ENCODE results near the gene FOSB. TPM values are rescaled to one million over a fixed set of nuclear protein-coding genes. Genes with fewer than 3 reads are reported as not detected.

FOSB gene
- total and polyA plus RNA-seq, 5 donors from 2014 or later = 5.2 to 731 (median 11.3) TPM

DNA sequence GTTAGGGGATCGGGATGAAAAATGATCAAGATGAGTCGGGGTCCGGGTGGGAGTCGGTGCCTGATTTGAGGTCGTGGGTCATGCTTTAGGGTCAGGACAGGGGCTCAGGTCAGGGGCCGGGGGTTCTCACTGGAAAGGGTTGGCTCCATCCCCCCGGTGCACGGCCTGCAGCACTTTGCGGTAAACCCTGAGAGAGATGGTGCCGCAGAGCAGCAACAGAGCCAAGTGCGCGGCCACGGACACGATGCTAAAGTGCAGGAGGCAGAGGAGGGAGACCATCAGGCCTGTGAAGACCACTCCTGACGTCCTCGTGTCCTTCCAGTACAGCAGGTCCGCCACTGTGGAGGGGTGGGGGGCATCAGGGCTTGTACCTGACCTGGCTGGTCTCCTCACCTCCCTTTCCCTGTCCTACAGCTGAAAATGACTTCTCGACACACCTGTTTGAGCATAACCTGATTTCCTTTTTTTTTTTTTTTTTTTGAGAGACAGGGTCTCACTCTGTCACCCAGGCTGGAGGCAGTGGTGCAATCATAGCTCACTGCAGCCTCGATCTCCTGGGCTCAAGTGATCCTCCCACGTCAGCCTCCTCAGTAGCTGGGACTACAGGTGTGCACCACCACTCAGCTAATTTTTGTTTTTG lies 21.5 kb downstream of the FOSB start:
- Histone ChIP-seq H3K9me3 (ENCODE audit: control insufficient read depth in 2 of 2, low read length in 2 of 2) (no peaks in the 10 kb centered on the region), H3K4me3 (ENCODE audit: low read depth, low read length) (no peak overlapping the region), H3K27me3 (ENCODE audit: control insufficient read depth, insufficient read depth, low read length) (no peaks in the 10 kb centered on the region), H3K36me3 (ENCODE audit: control insufficient read depth, insufficient read depth, low read length) (no peaks in the 10 kb centered on the region), H3K4me1 (ENCODE audit: control insufficient read depth, insufficient read depth, low read length, poor library complexity, severe bottlenecking) (peaks cover 16% of the 10 kb centered on the region), H3K27ac (ENCODE audit: insufficient read depth, low read length, poor library complexity, severe bottlenecking) (no peak overlapping the region)
- H3K4me1 Mint-ChIP-seq = peaks cover 0 to 27% (median 15%) of the 10 kb centered on the region in 4 donors
- peaks cover 0 to 2% (median 0%) of the 10 kb centered on the region in 7 donors for H3K9me3 Mint-ChIP-seq
- ATAC-seq (ENCODE audit: low read depth in 2 of 2) (no peak), DNase-seq (no peak)
- peak overlapping the region in 1 of 4 donors; percentile 52 for H3K4me3 Mint-ChIP-seq
- H3K36me3 Mint-ChIP-seq = no peaks in the 10 kb centered on the region
- H3K27me3 Mint-ChIP-seq = peaks cover 27% of the 10 kb centered on the region
- H3K27ac Mint-ChIP-seq = no peak overlapping the region

GRCh38 chr19:45492137-45492626 lies 24.4 kb downstream of the FOSB start:
- no peak overlapping the region for H3K4me3 ChIP-seq (ENCODE audit: low read depth, low read length)
- peaks cover 0 to 2% (median 0%) of the 10 kb centered on the region in 7 donors for H3K9me3 Mint-ChIP-seq
- H3K4me1 ChIP-seq (ENCODE audit: control insufficient read depth, insufficient read depth, low read length, poor library complexity, severe bottlenecking) = peaks cover 21% of the 10 kb centered on the region
- H3K36me3 ChIP-seq (ENCODE audit: control insufficient read depth, insufficient read depth, low read length) = no peaks in the 10 kb centered on the region
- no peak overlapping the region for H3K27ac ChIP-seq (ENCODE audit: insufficient read depth, low read length, poor library complexity, severe bottlenecking)
- H3K36me3 Mint-ChIP-seq = no peaks in the 10 kb centered on the region
- H3K27me3 ChIP-seq (ENCODE audit: control insufficient read depth, insufficient read depth, low read length) = peaks cover 12% of the 10 kb centered on the region
- H3K4me1 Mint-ChIP-seq = peaks cover 4 to 30% (median 17%) of the 10 kb centered on the region in 4 donors
- ATAC-seq (ENCODE audit: low read depth in 2 of 2) = no peak
- DNase-seq = no peak
- H3K27ac Mint-ChIP-seq = no peak overlapping the region
- peaks cover 35% of the 10 kb centered on the region for H3K27me3 Mint-ChIP-seq
- no peaks in the 10 kb centered on the region for H3K9me3 ChIP-seq (ENCODE audit: control insufficient read depth in 2 of 2, low read length in 2 of 2)
- H3K4me3 Mint-ChIP-seq = peak overlapping the region in 2 of 4 donors; percentile 15 to 54

GRCh38 chr19:45492627-45493470 lies 25.1 kb downstream of the FOSB start:
- Mint-ChIP-seq H3K36me3 (no peaks in the 10 kb centered on the region), H3K9me3 (peaks cover 0 to 2% (median 0%) of the 10 kb centered on the region in 7 donors), H3K27ac (no peak overlapping the region), H3K4me3 (peak overlapping the region in 2 of 4 donors; percentile 15 to 88), H3K4me1 (peaks cover 6 to 37% (median 22%) of the 10 kb centered on the region in 4 donors), H3K27me3 (peaks cover 39% of the 10 kb centered on the region)
- Histone ChIP-seq H3K4me3 (ENCODE audit: low read depth, low read length) (no peak overlapping the region), H3K36me3 (ENCODE audit: control insufficient read depth, insufficient read depth, low read length) (no peaks in the 10 kb centered on the region), H3K4me1 (ENCODE audit: control insufficient read depth, insufficient read depth, low read length, poor library complexity, severe bottlenecking) (peaks cover 26% of the 10 kb centered on the region), H3K27me3 (ENCODE audit: control insufficient read depth, insufficient read depth, low read length) (peaks cover 12% of the 10 kb centered on the region), H3K9me3 (ENCODE audit: control insufficient read depth in 2 of 2, low read length in 2 of 2) (no peaks in the 10 kb centered on the region), H3K27ac (ENCODE audit: insufficient read depth, low read length, poor library complexity, severe bottlenecking) (no peak overlapping the region)
- ATAC-seq (ENCODE audit: low read depth in 2 of 2) = no peak
- DNase-seq = no peak

DNA sequence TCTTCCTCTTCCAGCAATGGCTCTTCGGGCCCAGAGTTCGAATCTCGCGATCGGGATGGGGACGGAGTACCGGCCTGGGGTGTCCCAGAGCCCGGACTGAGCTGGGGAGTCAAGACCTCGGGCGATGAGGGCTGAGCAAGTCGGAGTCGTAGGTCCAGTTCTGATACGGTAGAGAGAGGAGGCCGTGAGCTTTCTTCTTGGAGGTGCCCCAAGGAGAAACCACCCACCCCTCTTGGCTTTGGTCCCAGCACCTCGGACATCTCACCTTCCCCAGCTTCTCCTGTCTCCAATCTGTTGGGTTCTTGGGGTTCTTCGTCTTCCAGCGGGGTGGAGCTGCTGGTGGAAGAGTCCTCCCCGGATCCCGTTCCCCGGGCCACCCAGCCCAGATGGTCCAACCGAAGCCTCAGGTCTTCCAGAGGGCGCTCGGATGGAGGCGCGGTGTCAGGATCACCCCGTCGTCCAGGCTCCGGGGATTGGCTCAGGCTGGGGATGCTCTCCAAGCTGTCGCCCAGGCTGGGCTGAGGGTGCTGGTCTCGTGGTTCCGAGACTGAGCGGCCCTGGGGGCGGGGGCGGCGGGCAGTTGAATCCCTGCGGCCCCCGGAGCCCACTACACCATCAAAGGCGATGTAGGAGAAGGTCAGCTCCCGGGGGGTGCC lies 26.6 kb downstream of the FOSB start:
- no peak overlapping the region for H3K27ac ChIP-seq (ENCODE audit: insufficient read depth, low read length, poor library complexity, severe bottlenecking)
- Mint-ChIP-seq H3K9me3 (peaks cover 0 to 2% (median 0%) of the 10 kb centered on the region in 7 donors), H3K27ac (no peak overlapping the region), H3K27me3 (peaks cover 46% of the 10 kb centered on the region), H3K4me3 (no peak overlapping the region), H3K36me3 (peaks cover 2% of the 10 kb centered on the region), H3K4me1 (peaks cover 11 to 47% (median 30%) of the 10 kb centered on the region in 4 donors)
- DNase-seq = no peak
- H3K27me3 ChIP-seq (ENCODE audit: control insufficient read depth, insufficient read depth, low read length) = peaks cover 12% of the 10 kb centered on the region
- H3K36me3 ChIP-seq (ENCODE audit: control insufficient read depth, insufficient read depth, low read length) = no peaks in the 10 kb centered on the region
- peaks cover 42% of the 10 kb centered on the region for H3K4me1 ChIP-seq (ENCODE audit: control insufficient read depth, insufficient read depth, low read length, poor library complexity, severe bottlenecking)
- no peak for ATAC-seq (ENCODE audit: low read depth in 2 of 2)
- no peak overlapping the region for H3K4me3 ChIP-seq (ENCODE audit: low read depth, low read length)
- no peaks in the 10 kb centered on the region for H3K9me3 ChIP-seq (ENCODE audit: control insufficient read depth in 2 of 2, low read length in 2 of 2)

DNA sequence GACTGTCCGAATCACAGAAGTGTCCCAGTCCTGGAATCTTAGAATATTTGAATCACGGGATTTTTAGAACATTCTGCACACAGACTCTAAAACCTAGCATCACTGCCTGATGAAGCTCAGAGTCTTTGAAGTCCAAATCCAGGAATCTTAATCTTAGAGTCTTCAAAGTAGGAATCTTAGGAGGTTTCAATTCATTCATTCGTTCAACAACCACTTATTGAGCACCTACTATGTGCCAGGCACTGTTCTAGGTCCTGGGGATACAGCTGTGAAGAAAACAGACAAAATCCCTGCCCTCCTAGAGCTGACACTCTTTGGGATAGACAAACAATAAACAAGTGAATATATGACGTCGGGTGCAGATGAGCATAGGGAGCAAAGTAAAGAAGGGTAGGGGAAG lies 27.4 kb downstream of the FOSB start:
- H3K36me3 Mint-ChIP-seq = peaks cover 3% of the 10 kb centered on the region
- Histone ChIP-seq H3K4me1 (ENCODE audit: control insufficient read depth, insufficient read depth, low read length, poor library complexity, severe bottlenecking) (peaks cover 47% of the 10 kb centered on the region), H3K27ac (ENCODE audit: insufficient read depth, low read length, poor library complexity, severe bottlenecking) (no peak overlapping the region), H3K9me3 (ENCODE audit: control insufficient read depth in 2 of 2, low read length in 2 of 2) (no peaks in the 10 kb centered on the region), H3K36me3 (ENCODE audit: control insufficient read depth, insufficient read depth, low read length) (no peaks in the 10 kb centered on the region), H3K4me3 (ENCODE audit: low read depth, low read length) (no peak overlapping the region), H3K27me3 (ENCODE audit: control insufficient read depth, insufficient read depth, low read length) (peaks cover 12% of the 10 kb centered on the region)
- H3K27me3 Mint-ChIP-seq = peaks cover 49% of the 10 kb centered on the region
- no peak overlapping the region for H3K27ac Mint-ChIP-seq
- ATAC-seq (ENCODE audit: low read depth in 2 of 2) = no peak
- DNase-seq = no peak
- H3K9me3 Mint-ChIP-seq = peaks cover 0 to 2% (median 0%) of the 10 kb centered on the region in 7 donors
- peaks cover 11 to 51% (median 35%) of the 10 kb centered on the region in 4 donors for H3K4me1 Mint-ChIP-seq
- H3K4me3 Mint-ChIP-seq = peak overlapping the region; percentile 76 to 93 (median 83)

DNA sequence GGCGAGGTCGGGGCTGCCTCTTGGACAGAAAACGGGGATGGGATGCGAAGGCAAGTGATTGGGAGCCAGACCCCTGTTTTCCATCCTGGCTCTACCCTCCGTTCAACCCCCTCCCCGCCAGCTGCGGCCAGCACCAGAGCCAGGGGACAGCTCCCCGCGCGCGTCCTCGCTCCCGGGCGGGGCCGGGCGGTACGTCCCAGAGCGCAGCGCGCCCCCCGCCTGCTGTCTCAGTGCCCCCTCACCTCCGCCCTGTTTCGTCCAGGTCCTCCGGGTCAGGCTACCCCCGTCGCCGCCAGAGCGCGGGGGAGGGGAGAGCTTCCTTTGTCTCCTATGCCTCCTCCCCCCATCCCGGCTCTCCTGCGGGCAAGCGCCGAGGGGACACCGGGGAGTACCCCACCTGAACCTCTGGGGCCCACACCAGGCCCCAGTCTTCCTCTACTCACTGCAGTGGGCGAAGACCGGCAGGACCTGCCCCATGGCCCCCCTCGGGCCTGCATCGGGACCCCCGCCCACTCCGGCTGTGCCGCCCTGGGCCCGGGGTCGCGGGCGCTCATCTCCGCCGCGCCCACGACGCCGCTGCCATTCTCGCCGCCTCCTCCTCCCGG lies 28.7 kb downstream of the FOSB start:
- peaks cover 3% of the 10 kb centered on the region for H3K36me3 Mint-ChIP-seq
- peaks cover 0 to 2% (median 0%) of the 10 kb centered on the region in 7 donors for H3K9me3 Mint-ChIP-seq
- peaks cover 11 to 57% (median 39%) of the 10 kb centered on the region in 4 donors for H3K4me1 Mint-ChIP-seq
- DNase-seq (peak in 2 of 3 donors; percentile 24 to 48), ATAC-seq (ENCODE audit: low read depth in 2 of 2) (no peak)
- no peaks in the 10 kb centered on the region for H3K36me3 ChIP-seq (ENCODE audit: control insufficient read depth, insufficient read depth, low read length)
- H3K27me3 ChIP-seq (ENCODE audit: control insufficient read depth, insufficient read depth, low read length) = peaks cover 12% of the 10 kb centered on the region
- peaks cover 47% of the 10 kb centered on the region for H3K4me1 ChIP-seq (ENCODE audit: control insufficient read depth, insufficient read depth, low read length, poor library complexity, severe bottlenecking)
- H3K4me3 ChIP-seq (ENCODE audit: low read depth, low read length) = no peak overlapping the region
- no peaks in the 10 kb centered on the region for H3K9me3 ChIP-seq (ENCODE audit: control insufficient read depth in 2 of 2, low read length in 2 of 2)
- peaks cover 49% of the 10 kb centered on the region for H3K27me3 Mint-ChIP-seq
- no peak overlapping the region for H3K27ac ChIP-seq (ENCODE audit: insufficient read depth, low read length, poor library complexity, severe bottlenecking)
- H3K4me3 Mint-ChIP-seq = peak overlapping the region; percentile 76 to 93 (median 83)
- peak overlapping the region in 2 of 3 donors; percentile 20 to 78 for H3K27ac Mint-ChIP-seq

GRCh38 chr19:45497791-45498190 lies 30.0 kb downstream of the FOSB start:
- no peak overlapping the region for H3K27ac ChIP-seq (ENCODE audit: insufficient read depth, low read length, poor library complexity, severe bottlenecking)
- Mint-ChIP-seq H3K27ac (peak overlapping the region in 2 of 3 donors; percentile 76 to 91), H3K4me3 (peak overlapping the region; percentile 83 to 95 (median 86)), H3K4me1 (peaks cover 11 to 53% (median 39%) of the 10 kb centered on the region in 4 donors), H3K27me3 (peaks cover 42% of the 10 kb centered on the region), H3K9me3 (peaks cover 0 to 2% (median 0%) of the 10 kb centered on the region in 7 donors), H3K36me3 (peaks cover 3% of the 10 kb centered on the region)
- DNase-seq (no peak), ATAC-seq (ENCODE audit: low read depth in 2 of 2) (no peak)
- no peaks in the 10 kb centered on the region for H3K9me3 ChIP-seq (ENCODE audit: control insufficient read depth in 2 of 2, low read length in 2 of 2)
- H3K27me3 ChIP-seq (ENCODE audit: control insufficient read depth, insufficient read depth, low read length) = peaks cover 12% of the 10 kb centered on the region
- peak overlapping the region; percentile 58 for H3K4me3 ChIP-seq (ENCODE audit: low read depth, low read length)
- H3K4me1 ChIP-seq (ENCODE audit: control insufficient read depth, insufficient read depth, low read length, poor library complexity, severe bottlenecking) = peaks cover 46% of the 10 kb centered on the region
- no peaks in the 10 kb centered on the region for H3K36me3 ChIP-seq (ENCODE audit: control insufficient read depth, insufficient read depth, low read length)

Measured in CD4-positive, CD25-positive, alpha-beta regulatory T cell (primary cell).